HEK293T (cell line): Measurements from ENCODE around the gene ATR.

Source experiments
- CTCF ChIA-PET: fragments of 350-600 bp; formaldehyde crosslinking; extraction: SDS; loops from one replicate; lab custom pipeline; 2021; ENCODE audit warnings: antibody characterized with exemption, inconsistent platforms; lab: Yijun Ruan, JAX
- POLR2A ChIA-PET: fragments of 350-600 bp; formaldehyde crosslinking; extraction: SDS; loops from one replicate; lab custom pipeline; 2020; ENCODE audit warnings: antibody characterized with exemption, inconsistent platforms; lab: Yijun Ruan, JAX
- DNase-seq: peaks from one replicate; pipeline ENCODE4 v3.0.0; 2012; ENCODE audit warnings: mixed read lengths; ENCODE audit errors: extremely low spot score
- ARNT ChIP-seq: fragments of 450-650 bp; IDR thresholded peaks from 2 replicates; pipeline ENCODE4 v1.6.1; 2017; ENCODE audit warnings: mild to moderate bottlenecking
- BHLHE40 ChIP-seq: fragments of 450-650 bp; IDR thresholded peaks from 2 replicates; pipeline ENCODE4 v1.6.1; 2016; ENCODE audit warnings: mild to moderate bottlenecking, moderate library complexity, borderline replicate concordance
- CTBP1 ChIP-seq: fragments of 450-650 bp; IDR thresholded peaks from 2 replicates; pipeline ENCODE4 v1.6.1; 2016; ENCODE audit warnings: borderline replicate concordance
- ELF4 ChIP-seq: fragments of 450-650 bp; IDR thresholded peaks from 2 replicates; pipeline ENCODE4 v1.6.1; 2017; ENCODE audit warnings: antibody characterized with exemption
- FOXA1 ChIP-seq: fragments of 450-650 bp; IDR thresholded peaks from 2 replicates; pipeline ENCODE4 v1.6.1; 2016; ENCODE audit warnings: mild to moderate bottlenecking
- FOXK2 ChIP-seq: fragments of 450-650 bp; IDR thresholded peaks from 2 replicates; pipeline ENCODE4 v1.6.1; 2016; ENCODE audit warnings: mild to moderate bottlenecking
- FOXM1 ChIP-seq: fragments of 450-650 bp; IDR thresholded peaks from 2 replicates; pipeline ENCODE4 v1.6.1; 2017; ENCODE audit warnings: mild to moderate bottlenecking, borderline replicate concordance
- HDGF ChIP-seq: fragments of 450-650 bp; IDR thresholded peaks from 2 replicates; pipeline ENCODE4 v1.6.1; 2017; ENCODE audit warnings: antibody characterized with exemption, borderline replicate concordance
- L3MBTL2 ChIP-seq: fragments of 450-650 bp; conservative IDR thresholded peaks from 2 replicates; pipeline ENCODE4 v1.6.1; 2016; ENCODE audit warnings: mild to moderate bottlenecking
- LEF1 ChIP-seq: fragments of 450-650 bp; IDR thresholded peaks from 2 replicates; pipeline ENCODE4 v1.6.1; 2017; ENCODE audit warnings: mild to moderate bottlenecking, borderline replicate concordance
- NFRKB ChIP-seq: fragments of 450-650 bp; IDR thresholded peaks from 2 replicates; pipeline ENCODE4 v1.6.1; 2016; ENCODE audit warnings: mild to moderate bottlenecking, moderate library complexity
- PKNOX1 ChIP-seq: fragments of 450-650 bp; IDR thresholded peaks from 2 replicates; pipeline ENCODE4 v1.6.1; 2016
- SP1 ChIP-seq: fragments of 450-650 bp; IDR thresholded peaks from 2 replicates; pipeline ENCODE4 v1.6.1; 2017
- SUZ12 ChIP-seq: fragments of 450-650 bp; IDR thresholded peaks from 2 replicates; pipeline ENCODE4 v1.6.1; 2016; ENCODE audit warnings: mild to moderate bottlenecking
- TARDBP ChIP-seq: fragments of 450-650 bp; IDR thresholded peaks from 2 replicates; pipeline ENCODE4 v1.6.1; 2016
- ZNF384 ChIP-seq: fragments of 450-650 bp; IDR thresholded peaks from 2 replicates; pipeline ENCODE4 v1.6.1; 2016

The ATR gene

DNA sequence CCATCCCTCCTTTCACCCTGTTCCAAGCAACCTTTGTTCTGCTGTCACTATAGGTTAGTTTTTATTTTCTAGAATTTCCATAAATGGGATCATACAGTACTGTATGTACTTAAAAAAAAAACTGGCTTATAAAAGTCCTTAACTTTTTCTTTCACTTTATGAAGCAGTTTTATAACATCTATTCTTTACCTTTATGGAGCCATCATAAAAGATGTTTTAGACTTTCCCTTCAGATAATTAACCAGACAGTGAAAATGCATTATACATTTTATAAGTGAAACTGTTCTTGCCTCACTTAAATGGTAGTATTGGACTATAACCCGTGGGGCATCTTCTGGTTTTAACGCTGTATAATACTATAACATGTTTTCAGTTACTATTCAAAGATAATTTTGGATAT lies 43.9 kb upstream of the ATR start:
- POLR2A ChIA-PET, result no interaction called here
- CTCF ChIA-PET, result interaction anchor here (0.6 kb wide), 1 partner anchor 235 kb away, joined by 3 read pairs; no protein-coding TSS in a partner anchor

GRCh38 chr3:142618917-142619461 lies 40.5 kb upstream of the ATR start:
- ChIA-PET CTCF (no interaction called here), POLR2A (no interaction called here)
- TF ChIP-seq ZNF384 (no peak), ELF4 (no peak), LEF1 (no peak), TARDBP (no peak), SUZ12 (no peak), BHLHE40 (no peak), FOXM1 (no peak), CTBP1 (no peak), PKNOX1 (no peak), ARNT (no peak), FOXK2 (no peak), NFRKB (no peak), HDGF (no peak), FOXA1 (no peak), L3MBTL2 (no peak), SP1 (no peak)
- no peak for DNase-seq

More for the DNA sequence above, 43.9 kb upstream of the ATR start:
- TF ChIP-seq BHLHE40 (no peak), SUZ12 (no peak), CTBP1 (no peak), LEF1 (no peak), HDGF (no peak), SP1 (no peak)
- no peak for DNase-seq

DNA sequence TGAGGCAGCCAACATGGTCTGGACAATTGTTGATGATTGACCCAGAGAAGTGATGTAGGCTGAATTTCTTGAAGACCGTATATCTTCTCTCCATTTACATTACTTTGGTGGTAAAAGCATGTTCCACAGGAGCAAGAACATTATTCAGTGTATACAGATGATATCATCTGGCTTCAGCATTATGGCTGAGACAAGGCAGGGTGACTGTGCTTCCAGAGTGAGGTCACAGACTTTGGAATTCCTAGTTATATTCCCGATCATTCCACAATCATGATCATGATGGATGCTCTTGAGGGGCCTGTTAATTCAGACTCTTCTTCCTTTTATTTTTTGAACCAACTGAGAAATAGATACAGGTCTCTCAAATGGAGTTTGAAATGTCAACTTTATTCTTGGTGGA lies 36.6 kb upstream of the ATR start:
- no peak for DNase-seq
- CTCF ChIA-PET, result interaction anchor here (1.0 kb wide), 1 partner anchor 10 kb away, joined by 5 read pairs; no protein-coding TSS in a partner anchor
- TF ChIP-seq BHLHE40 (no peak), ZNF384 (no peak), CTBP1 (no peak), ELF4 (no peak), ARNT (no peak), TARDBP (no peak), FOXM1 (no peak), HDGF (no peak), SP1 (no peak), NFRKB (no peak), LEF1 (no peak), FOXA1 (no peak), SUZ12 (no peak), PKNOX1 (no peak), FOXK2 (no peak), L3MBTL2 (no peak)
- POLR2A ChIA-PET, result interaction anchor here (0.6 kb wide), 1 partner anchor 19 kb away, joined by 3 read pairs; the partner anchor contains the start of gene PLS1

DNA sequence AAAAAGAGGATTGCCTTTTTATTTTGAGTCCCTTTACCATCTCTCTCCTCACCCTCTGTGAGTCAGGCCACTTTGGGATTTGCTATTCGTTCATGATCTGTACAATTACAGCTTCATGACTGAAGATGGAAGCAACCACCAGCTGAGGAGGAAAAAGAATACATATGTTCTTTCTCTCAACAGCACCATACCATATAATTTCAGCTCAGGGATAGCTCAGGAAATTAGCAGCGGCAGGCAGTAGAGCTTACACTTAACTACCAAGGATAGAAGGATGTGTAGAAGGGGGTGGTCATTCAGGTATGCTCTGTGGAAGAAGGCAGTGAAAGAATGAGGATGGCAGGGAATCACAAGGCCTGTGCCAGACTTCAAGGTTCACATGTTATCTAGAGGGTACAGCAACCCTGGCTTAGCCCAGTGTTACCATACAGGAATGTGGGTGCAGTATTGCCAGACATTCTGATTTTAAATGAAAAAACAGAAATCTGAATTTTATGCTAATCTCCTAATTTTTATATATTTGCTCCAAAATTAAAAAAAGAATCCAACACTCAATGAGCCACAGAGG lies 35.6 kb upstream of the ATR start:
- CTCF ChIA-PET, result interaction anchor here (1.1 kb wide), 1 partner anchor 11 kb away, joined by 3 read pairs; no protein-coding TSS in a partner anchor
- TF ChIP-seq ARNT (no peak), BHLHE40 (no peak)
- POLR2A ChIA-PET, result interaction anchor here (1.0 kb wide), 1 partner anchor 109 kb away, joined by 3 read pairs; the partner anchor contains the start of gene TRPC1

DNA sequence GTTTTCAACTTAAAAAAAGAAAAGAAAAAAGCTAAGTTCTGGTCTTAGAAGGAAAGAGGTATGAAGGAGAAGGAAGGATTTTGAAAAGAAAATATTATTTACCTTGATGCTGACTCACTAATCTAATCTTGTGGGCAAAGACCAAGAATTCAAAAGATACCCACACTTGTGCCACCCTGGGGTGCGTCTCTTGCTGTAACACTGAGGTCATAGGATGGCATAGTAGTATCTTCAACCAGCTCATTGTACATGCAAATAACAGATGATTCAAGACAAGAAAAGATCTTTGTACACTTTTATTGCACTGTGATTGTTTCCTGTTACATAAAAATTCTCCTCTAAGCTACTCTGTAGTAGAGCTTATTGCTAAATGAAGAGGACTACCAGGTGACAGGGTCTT lies 35.0 kb upstream of the ATR start:
- no peak for TF ChIP-seq FOXK2
- no peak for TF ChIP-seq L3MBTL2
- TF ChIP-seq PKNOX1, result no peak
- TF ChIP-seq SP1, result no peak
- no peak for TF ChIP-seq FOXA1
- TF ChIP-seq ZNF384, result no peak
- POLR2A ChIA-PET, result interaction anchor here (1.0 kb wide), 1 partner anchor 110 kb away, joined by 3 read pairs; the partner anchor contains the start of gene TRPC1
- no peak for DNase-seq
- CTCF ChIA-PET, result interaction anchor here (1.1 kb wide), 1 partner anchor 11 kb away, joined by 3 read pairs; no protein-coding TSS in a partner anchor

More for the DNA sequence above, 35.6 kb upstream of the ATR start:
- DNase-seq, result no peak

DNA sequence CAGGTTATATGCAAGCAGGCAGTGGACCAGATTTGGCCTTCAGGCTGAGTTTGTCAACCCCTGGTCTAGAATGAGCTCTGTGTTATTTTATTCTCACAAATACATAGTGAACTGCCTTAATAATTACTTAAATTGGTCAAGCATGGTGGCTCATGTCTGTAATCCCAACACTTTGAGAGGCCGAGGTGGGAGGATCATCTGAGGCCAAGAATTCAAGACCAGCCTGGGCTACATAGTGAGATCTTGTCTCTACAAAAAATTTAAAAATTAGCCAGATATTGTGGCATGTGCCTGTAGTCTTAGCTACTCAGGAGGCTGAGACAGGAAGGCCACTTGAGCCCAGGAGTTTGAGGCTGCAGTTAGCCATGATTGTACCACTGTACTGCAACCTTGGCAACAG lies 32.7 kb upstream of the ATR start:
- ChIA-PET POLR2A (no interaction called here), CTCF (interaction anchor here (0.5 kb wide), 1 partner anchor 431 kb away, joined by 3 read pairs; no protein-coding TSS in a partner anchor)
- DNase-seq, result no peak
- TF ChIP-seq ELF4 (no peak), HDGF (no peak), FOXM1 (no peak), ZNF384 (no peak), NFRKB (no peak)

DNA sequence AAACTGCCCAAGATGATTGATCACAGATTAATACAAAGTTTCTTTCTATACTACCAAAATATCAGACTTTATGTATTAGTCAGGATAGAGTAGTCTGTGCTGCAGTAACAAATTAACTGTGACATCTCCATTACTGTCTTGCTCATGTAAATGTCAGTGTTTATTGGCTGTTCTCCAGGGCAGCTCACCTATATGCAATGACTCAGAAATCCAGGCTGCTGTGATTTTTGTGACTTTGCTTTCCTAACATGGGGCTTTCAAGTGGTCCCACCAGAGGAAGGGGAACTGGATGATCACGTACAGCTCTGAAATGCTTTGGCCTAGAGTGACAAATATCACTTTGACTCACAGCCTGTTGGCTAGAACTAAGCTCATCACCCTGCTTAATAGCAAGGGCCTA lies 30.6 kb upstream of the ATR start:
- TF ChIP-seq LEF1 (no peak), FOXM1 (no peak), ARNT (no peak), NFRKB (no peak), CTBP1 (no peak), SUZ12 (no peak), HDGF (no peak), FOXA1 (no peak), SP1 (no peak), PKNOX1 (no peak), L3MBTL2 (no peak), ELF4 (no peak), BHLHE40 (no peak)
- ChIA-PET CTCF (no interaction called here), POLR2A (interaction anchor here (1.1 to 1.6 kb wide), 3 partner anchors 10 to 15 kb away, joined by 4 to 6 read pairs (median 4); partner anchors contain the start of gene PLS1)
- DNase-seq, result no peak
